GM12865 (cell line): ENCODE measurements around the gene MLST8.

Source experiments
- DNase-seq: peaks from one replicate; pipeline ENCODE4 v3.0.0; 2010; ENCODE audit warnings: low read depth
- H3K4me3 ChIP-seq: 2 replicates; pipeline ENCODE4 v1.5.1; 2011; ENCODE audit warnings: mild to moderate bottlenecking, low read depth, low read length, control low read depth
- TF ChIP-seq, protein P1 (sequence below): IDR thresholded peaks from 2 replicates; pipeline ENCODE4 v1.5.1; 2011; ENCODE audit warnings: low read length, control low read depth, low read depth, inconsistent platforms; ENCODE audit not compliant: insufficient read depth; ENCODE audit errors: missing control alignments

The MLST8 gene

GRCh38 chr16:2195322-2196161 is 9.7 kb upstream of the MLST8 start:
- TF ChIP-seq, protein P1, sequence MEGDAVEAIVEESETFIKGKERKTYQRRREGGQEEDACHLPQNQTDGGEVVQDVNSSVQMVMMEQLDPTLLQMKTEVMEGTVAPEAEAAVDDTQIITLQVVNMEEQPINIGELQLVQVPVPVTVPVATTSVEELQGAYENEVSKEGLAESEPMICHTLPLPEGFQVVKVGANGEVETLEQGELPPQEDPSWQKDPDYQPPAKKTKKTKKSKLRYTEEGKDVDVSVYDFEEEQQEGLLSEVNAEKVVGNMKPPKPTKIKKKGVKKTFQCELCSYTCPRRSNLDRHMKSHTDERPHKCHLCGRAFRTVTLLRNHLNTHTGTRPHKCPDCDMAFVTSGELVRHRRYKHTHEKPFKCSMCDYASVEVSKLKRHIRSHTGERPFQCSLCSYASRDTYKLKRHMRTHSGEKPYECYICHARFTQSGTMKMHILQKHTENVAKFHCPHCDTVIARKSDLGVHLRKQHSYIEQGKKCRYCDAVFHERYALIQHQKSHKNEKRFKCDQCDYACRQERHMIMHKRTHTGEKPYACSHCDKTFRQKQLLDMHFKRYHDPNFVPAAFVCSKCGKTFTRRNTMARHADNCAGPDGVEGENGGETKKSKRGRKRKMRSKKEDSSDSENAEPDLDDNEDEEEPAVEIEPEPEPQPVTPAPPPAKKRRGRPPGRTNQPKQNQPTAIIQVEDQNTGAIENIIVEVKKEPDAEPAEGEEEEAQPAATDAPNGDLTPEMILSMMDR: no peak
- no peak for DNase-seq
- no peak overlapping the region for H3K4me3 ChIP-seq

GRCh38 chr16:2196162-2196980 is 8.9 kb upstream of the MLST8 start, which contains the start of gene CASKIN1:
TSS of gene CASKIN1 (minus strand) at chr16:2196605. CDS start at chr16:2196432, 173 bp downstream.
- no peak for DNase-seq
- H3K4me3 ChIP-seq: no peak within 1 kb of the TSS
- TF ChIP-seq, protein P1: no peak

DNA sequence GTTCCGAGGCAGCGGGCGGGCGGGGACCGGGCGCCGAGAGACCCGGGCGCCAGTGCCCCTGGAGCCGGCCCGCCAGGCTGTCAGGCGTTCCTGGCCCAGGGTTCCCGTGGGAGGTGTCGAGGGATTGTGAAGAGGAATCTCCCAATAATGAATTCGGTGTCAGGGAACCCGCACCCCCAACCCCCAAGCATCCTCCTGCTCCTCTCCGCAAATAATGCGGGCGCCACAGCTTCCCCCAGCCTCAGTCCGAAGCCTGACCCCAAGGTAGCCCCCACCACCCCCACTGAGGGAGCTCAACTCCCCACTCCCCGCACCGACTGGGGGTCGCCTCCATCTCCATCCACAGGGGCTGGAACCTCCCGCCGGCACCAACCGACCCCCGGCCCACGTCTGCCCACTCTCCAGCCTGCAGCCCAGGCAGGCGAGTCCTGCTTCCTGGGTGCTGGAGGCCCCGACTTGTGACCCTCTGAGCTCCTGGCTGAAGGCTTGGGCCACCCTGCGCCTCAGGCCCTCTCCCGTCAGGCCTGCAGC is 8.2 kb upstream of the MLST8 start:
- no peak overlapping the region for H3K4me3 ChIP-seq
- TF ChIP-seq, protein P1: no peak
- no peak for DNase-seq

DNA sequence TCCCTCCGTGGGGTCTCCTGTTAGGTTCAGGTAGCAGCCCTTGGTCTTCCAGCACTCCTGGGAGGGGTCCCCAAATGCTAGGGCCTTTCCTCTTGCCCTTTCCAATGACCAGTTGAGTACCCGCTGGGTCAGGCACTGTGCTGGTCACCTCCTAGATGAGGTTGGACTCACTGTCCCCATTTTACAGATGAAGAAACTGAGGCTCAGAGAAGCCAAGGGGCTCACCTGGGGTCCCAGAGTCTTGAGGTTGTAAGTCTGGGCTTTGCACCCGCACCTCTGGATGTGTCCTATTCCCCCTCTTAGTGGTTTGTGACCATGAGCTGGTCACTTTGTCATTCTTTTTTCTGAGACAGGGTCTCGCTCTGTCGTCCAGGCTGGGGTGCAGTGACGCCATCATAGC is 7.5 kb upstream of the MLST8 start:
- no peak for DNase-seq
- H3K4me3 ChIP-seq: no peak overlapping the region
- TF ChIP-seq, protein P1: no peak

GRCh38 chr16:2198283-2198682 is 7.0 kb upstream of the MLST8 start:
- TF ChIP-seq, protein P1: no peak
- no peak for DNase-seq
- no peak overlapping the region for H3K4me3 ChIP-seq

- no peak overlapping the region for H3K4me3 ChIP-seq
- DNase-seq: no peak
- TF ChIP-seq, protein P1: no peak
These were observed 6.2 kb upstream of the MLST8 start for GRCh38 chr16:2199095-2199494.
